HCT116 (cell line): ENCODE data around the gene SPTB. TPM values are rescaled to one million over a fixed set of nuclear protein-coding genes. Genes with fewer than 3 reads are reported as not detected.

Experiments
- ATAC-seq: fragments of 200-7000 bp; cut with Tn5 transposase; 2 replicates; pipeline ENCODE4 v1.9.1; 2020; ENCODE audit warnings: mild to moderate bottlenecking, moderate library complexity
- BruUV-seq: library from RNA; stranded (reverse); fragments of 400-500 nt; replicated peaks from 2 replicates; lab custom pipeline; 2021; lab: Mats Ljungman, UMichigan
- CTCF ChIA-PET: fragments of 300-600 bp; sonication (Branson Sonifier 250); formaldehyde crosslinking; loops from one replicate; lab custom pipeline; 2021; ENCODE audit warnings: antibody characterized with exemption; lab: Charles Lee
- POLR2A ChIA-PET: fragments of 300-600, 350-600 bp; sonication (Branson Sonifier 250); formaldehyde crosslinking; loops from one replicate; lab custom pipeline; 2021; ENCODE audit warnings: antibody characterized with exemption; lab: Charles Lee
- RAD21 ChIA-PET, 2 experiments: fragments of 300-600 bp; sonication (Branson Sonifier 250); formaldehyde crosslinking; loops; one replicate each; lab custom pipeline; 2023; ENCODE audit warnings: low total read pairs in 2 of 2; ENCODE audit not compliant: uncharacterized antibody in 2 of 2, unreplicated experiment in 2 of 2, low non-redundant PET in 1 of 2; lab: Charles Lee
- DNase-seq: peaks from one replicate; pipeline ENCODE4 v3.0.0-alpha.2; 2010; ENCODE audit warnings: low read depth, low spot score
- H2AFZ ChIP-seq: fragments of 200-600 bp; shearing (Covaris generic), sonication (generic); 2 replicates; pipeline ENCODE4 v1.6.1; 2017; ENCODE audit warnings: low read depth, mixed run types, mixed read lengths, antibody characterized with exemption, low read length; ENCODE audit not compliant: poor library complexity, severe bottlenecking
- H3K27ac ChIP-seq: 2 replicates; pipeline ENCODE4 v1.5.1; 2012; ENCODE audit warnings: low read depth, low read length
- H3K27me3 ChIP-seq: fragments of 200-600 bp; sonication (generic); 2 replicates; pipeline ENCODE4 v1.6.1; 2016; ENCODE audit warnings: mixed run types, low read length, mixed read lengths; ENCODE audit not compliant: insufficient read depth
- H3K36me3 ChIP-seq, 2 experiments: fragments of 200-500 bp in 1 of 2; fragments of 200-600 bp in 1 of 2; sonication (Bioruptor generic) in 1 of 2; sonication (generic) in 1 of 2; 2 replicates each; pipeline versions ENCODE4 v1.5.1 to v1.6.1; 2014 to 2016; ENCODE audit warnings: low read length in 2 of 2, inconsistent platforms in 1 of 2, mixed read lengths in 1 of 2, mixed run types in 1 of 2; ENCODE audit not compliant: insufficient read depth in 2 of 2, control insufficient read depth in 1 of 2
- H3K4me1 ChIP-seq, 2 experiments: fragments of 200-600 bp in 1 of 2; sonication (generic) in 1 of 2; 2 replicates each; pipeline versions ENCODE4 v1.5.1 to v1.6.1; 2012 to 2017; ENCODE audit warnings: low read length in 2 of 2, inconsistent platforms in 1 of 2, mild to moderate bottlenecking in 1 of 2, mixed read lengths in 1 of 2, mixed run types in 1 of 2, moderate library complexity in 1 of 2; ENCODE audit not compliant: insufficient read depth in 2 of 2, control insufficient read depth in 1 of 2
- H3K4me2 ChIP-seq: fragments of 200-600 bp; sonication (generic); 2 replicates; pipeline ENCODE4 v1.6.1; 2017; ENCODE audit warnings: mixed run types, low read length, mixed read lengths
- H3K4me3 ChIP-seq, 2 experiments: fragments of 200-600 bp in 1 of 2; sonication (generic) in 1 of 2; replicated peaks in 1 of 2; 2 replicates each; pipeline ENCODE4 v1.5.1; 2011 to 2016; ENCODE audit warnings: low read length in 2 of 2, control low read depth in 1 of 2, low read depth in 1 of 2, mild to moderate bottlenecking in 1 of 2, mixed read lengths in 1 of 2, mixed run types in 1 of 2
- H3K79me2 ChIP-seq: fragments of 200-600 bp; sonication (generic); 2 replicates; pipeline ENCODE4 v1.6.1; 2017; ENCODE audit warnings: mild to moderate bottlenecking, mixed run types, low read length, moderate library complexity, mixed read lengths; ENCODE audit not compliant: insufficient read depth
- H3K9ac ChIP-seq: fragments of 200-600 bp; sonication (generic); 2 replicates; pipeline ENCODE4 v1.6.1; 2016; ENCODE audit warnings: low read length, mixed read lengths
- H3K9me2 ChIP-seq: fragments of 200-600 bp; sonication (generic), shearing (Covaris generic); 2 replicates; pipeline ENCODE4 v1.6.1; 2017; ENCODE audit warnings: mixed run types, mild to moderate bottlenecking, moderate library complexity; ENCODE audit not compliant: insufficient read depth
- H3K9me3 ChIP-seq, 2 experiments: fragments of 200-500 bp in 1 of 2; fragments of 200-600 bp in 1 of 2; sonication (Bioruptor generic) in 1 of 2; sonication (generic) in 1 of 2; 2 replicates each; pipeline ENCODE4 v1.6.1; 2014 to 2017; ENCODE audit warnings: low read length in 2 of 2, mixed read lengths in 2 of 2, inconsistent platforms in 1 of 2, low read depth in 1 of 2, mild to moderate bottlenecking in 1 of 2, mixed run types in 1 of 2, moderate library complexity in 1 of 2; ENCODE audit not compliant: control insufficient read depth in 1 of 2, insufficient read depth in 1 of 2
- H4K20me1 ChIP-seq: fragments of 200-600 bp; sonication (generic), shearing (Covaris generic); 2 replicates; pipeline ENCODE4 v1.6.1; 2017; ENCODE audit warnings: mixed run types, mild to moderate bottlenecking, moderate library complexity; ENCODE audit not compliant: insufficient read depth
- EGR1 ChIP-seq: IDR thresholded peaks from 2 replicates; pipeline ENCODE4 v1.6.1; 2012; ENCODE audit warnings: low read depth
- EZH2phosphoT487 ChIP-seq: fragments of 200-600 bp; IDR thresholded peaks from 2 replicates; pipeline ENCODE4 v1.6.1; 2018; ENCODE audit warnings: antibody characterized with exemption, borderline replicate concordance
- FOSL1 ChIP-seq: IDR thresholded peaks from 2 replicates; pipeline ENCODE4 v1.6.1; 2012; ENCODE audit warnings: low read depth
- JUND ChIP-seq: IDR thresholded peaks from 2 replicates; pipeline ENCODE4 v1.6.1; 2012
- RAD21 ChIP-seq: IDR thresholded peaks from 2 replicates; pipeline ENCODE4 v1.6.1; 2012; ENCODE audit warnings: low read depth, mild to moderate bottlenecking
- SIN3A ChIP-seq: IDR thresholded peaks from 2 replicates; pipeline ENCODE4 v1.6.1; 2012; ENCODE audit warnings: low read depth
- YY1 ChIP-seq: IDR thresholded peaks from 2 replicates; pipeline ENCODE4 v1.6.1; 2011; ENCODE audit warnings: low read length, low read depth, moderate library complexity, mild to moderate bottlenecking; ENCODE audit not compliant: insufficient replicate concordance; ENCODE audit errors: extremely low read depth
- intact Hi-C: fragments of 100-400 bp; cut with micrococcal nuclease; formaldehyde crosslinking; loops from 2 replicates; pipeline ENCODE4 v1.10.0; 2022
- total RNA-seq: library from RNA; stranded (reverse); gene quantifications from one replicate; pipeline ENCODE4 v1.2.1, GENCODE V29; 2021; ENCODE audit not compliant: unreplicated experiment
- TF ChIP-seq, protein P1 (sequence below): IDR thresholded peaks from 2 replicates; pipeline ENCODE4 v1.6.1; 2012; ENCODE audit warnings: low read depth
- TF ChIP-seq, protein P2 (sequence below): IDR thresholded peaks from 2 replicates; pipeline ENCODE4 v1.6.1; 2012
- TF ChIP-seq, protein P3 (sequence below), 3 experiments: fragments of 200-600 bp in 1 of 3; sonication (generic) in 1 of 3; IDR thresholded peaks in 2 of 3; conservative IDR thresholded peaks in 1 of 3; 2 replicates each; pipeline ENCODE4 v1.5.1; 2012 to 2017; ENCODE audit warnings: low read depth in 2 of 3, low read length in 2 of 3, antibody characterized with exemption in 1 of 3, borderline replicate concordance in 1 of 3, control low read depth in 1 of 3, mild to moderate bottlenecking in 1 of 3, mixed read lengths in 1 of 3, mixed run types in 1 of 3, moderate library complexity in 1 of 3; ENCODE audit not compliant: insufficient read depth in 1 of 3
- TF ChIP-seq, protein P4 (sequence below): IDR thresholded peaks from 2 replicates; pipeline ENCODE4 v1.6.1; 2011; ENCODE audit warnings: mild to moderate bottlenecking, low read length, moderate library complexity; ENCODE audit not compliant: insufficient replicate concordance; ENCODE audit errors: extremely low read depth

Gene SPTB
- total RNA-seq, 1 experiment from 2014 or later, result 4.2 TPM

DNA sequence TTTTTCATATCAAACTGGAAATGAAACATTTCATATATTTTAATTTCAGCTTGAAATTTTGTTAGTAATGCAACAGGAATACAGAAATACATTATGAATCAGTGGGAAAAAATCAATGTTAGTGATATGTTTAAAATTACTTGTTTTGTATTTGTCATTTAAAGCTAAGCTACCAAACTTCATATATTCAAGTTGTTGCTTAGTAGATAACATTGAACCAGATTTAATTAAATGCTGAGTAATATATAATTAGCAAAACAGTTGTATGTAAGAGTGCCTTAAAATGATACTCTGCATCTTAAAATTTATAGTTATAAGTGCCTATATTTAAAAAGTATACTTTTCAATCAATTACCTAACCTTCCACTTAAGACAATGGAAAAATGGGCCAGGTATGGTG is 39.5 kb upstream of the SPTB start:
- intact Hi-C loops, result no loop called here
- peaks cover 0 to 9% of the 10 kb centered on the region in 2 experiments; a peak in 2 of 4 replicates for H3K36me3 ChIP-seq
- H3K9ac ChIP-seq, result no peak overlapping the region
- H3K9me2 ChIP-seq, result no peaks in the 10 kb centered on the region
- no peaks in the 10 kb centered on the region for H3K9me3 ChIP-seq
- DNase-seq (no peak), ATAC-seq (no peak)
- H3K27ac ChIP-seq, result no peak overlapping the region
- H3K4me3 ChIP-seq, result no peak overlapping the region
- H3K4me1 ChIP-seq, result peaks cover 6 to 10% of the 10 kb centered on the region in 2 experiments; a peak in 3 of 4 replicates
- TF ChIP-seq EGR1, result no peak
- no peak for TF ChIP-seq RAD21
- TF ChIP-seq, protein P1, sequence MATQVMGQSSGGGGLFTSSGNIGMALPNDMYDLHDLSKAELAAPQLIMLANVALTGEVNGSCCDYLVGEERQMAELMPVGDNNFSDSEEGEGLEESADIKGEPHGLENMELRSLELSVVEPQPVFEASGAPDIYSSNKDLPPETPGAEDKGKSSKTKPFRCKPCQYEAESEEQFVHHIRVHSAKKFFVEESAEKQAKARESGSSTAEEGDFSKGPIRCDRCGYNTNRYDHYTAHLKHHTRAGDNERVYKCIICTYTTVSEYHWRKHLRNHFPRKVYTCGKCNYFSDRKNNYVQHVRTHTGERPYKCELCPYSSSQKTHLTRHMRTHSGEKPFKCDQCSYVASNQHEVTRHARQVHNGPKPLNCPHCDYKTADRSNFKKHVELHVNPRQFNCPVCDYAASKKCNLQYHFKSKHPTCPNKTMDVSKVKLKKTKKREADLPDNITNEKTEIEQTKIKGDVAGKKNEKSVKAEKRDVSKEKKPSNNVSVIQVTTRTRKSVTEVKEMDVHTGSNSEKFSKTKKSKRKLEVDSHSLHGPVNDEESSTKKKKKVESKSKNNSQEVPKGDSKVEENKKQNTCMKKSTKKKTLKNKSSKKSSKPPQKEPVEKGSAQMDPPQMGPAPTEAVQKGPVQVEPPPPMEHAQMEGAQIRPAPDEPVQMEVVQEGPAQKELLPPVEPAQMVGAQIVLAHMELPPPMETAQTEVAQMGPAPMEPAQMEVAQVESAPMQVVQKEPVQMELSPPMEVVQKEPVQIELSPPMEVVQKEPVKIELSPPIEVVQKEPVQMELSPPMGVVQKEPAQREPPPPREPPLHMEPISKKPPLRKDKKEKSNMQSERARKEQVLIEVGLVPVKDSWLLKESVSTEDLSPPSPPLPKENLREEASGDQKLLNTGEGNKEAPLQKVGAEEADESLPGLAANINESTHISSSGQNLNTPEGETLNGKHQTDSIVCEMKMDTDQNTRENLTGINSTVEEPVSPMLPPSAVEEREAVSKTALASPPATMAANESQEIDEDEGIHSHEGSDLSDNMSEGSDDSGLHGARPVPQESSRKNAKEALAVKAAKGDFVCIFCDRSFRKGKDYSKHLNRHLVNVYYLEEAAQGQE, result no peak
- TF ChIP-seq, protein P2, sequence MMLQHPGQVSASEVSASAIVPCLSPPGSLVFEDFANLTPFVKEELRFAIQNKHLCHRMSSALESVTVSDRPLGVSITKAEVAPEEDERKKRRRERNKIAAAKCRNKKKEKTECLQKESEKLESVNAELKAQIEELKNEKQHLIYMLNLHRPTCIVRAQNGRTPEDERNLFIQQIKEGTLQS, result no peak
- TF ChIP-seq FOSL1, result no peak
- TF ChIP-seq EZH2phosphoT487, result no peak
- TF ChIP-seq YY1, result no peak
- TF ChIP-seq JUND, result no peak
- TF ChIP-seq, protein P3, sequence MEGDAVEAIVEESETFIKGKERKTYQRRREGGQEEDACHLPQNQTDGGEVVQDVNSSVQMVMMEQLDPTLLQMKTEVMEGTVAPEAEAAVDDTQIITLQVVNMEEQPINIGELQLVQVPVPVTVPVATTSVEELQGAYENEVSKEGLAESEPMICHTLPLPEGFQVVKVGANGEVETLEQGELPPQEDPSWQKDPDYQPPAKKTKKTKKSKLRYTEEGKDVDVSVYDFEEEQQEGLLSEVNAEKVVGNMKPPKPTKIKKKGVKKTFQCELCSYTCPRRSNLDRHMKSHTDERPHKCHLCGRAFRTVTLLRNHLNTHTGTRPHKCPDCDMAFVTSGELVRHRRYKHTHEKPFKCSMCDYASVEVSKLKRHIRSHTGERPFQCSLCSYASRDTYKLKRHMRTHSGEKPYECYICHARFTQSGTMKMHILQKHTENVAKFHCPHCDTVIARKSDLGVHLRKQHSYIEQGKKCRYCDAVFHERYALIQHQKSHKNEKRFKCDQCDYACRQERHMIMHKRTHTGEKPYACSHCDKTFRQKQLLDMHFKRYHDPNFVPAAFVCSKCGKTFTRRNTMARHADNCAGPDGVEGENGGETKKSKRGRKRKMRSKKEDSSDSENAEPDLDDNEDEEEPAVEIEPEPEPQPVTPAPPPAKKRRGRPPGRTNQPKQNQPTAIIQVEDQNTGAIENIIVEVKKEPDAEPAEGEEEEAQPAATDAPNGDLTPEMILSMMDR (IDR thresholded peaks at IDR 0.05 in 2 of 3, conservative IDR thresholded peaks at IDR 0.05 in 1 of 3; ENCODE audit: borderline replicate concordance in 1 of 3, insufficient read depth in 1 of 3, low read depth in 2 of 3, low read length in 2 of 3), result no peak
- TF ChIP-seq, protein P4, sequence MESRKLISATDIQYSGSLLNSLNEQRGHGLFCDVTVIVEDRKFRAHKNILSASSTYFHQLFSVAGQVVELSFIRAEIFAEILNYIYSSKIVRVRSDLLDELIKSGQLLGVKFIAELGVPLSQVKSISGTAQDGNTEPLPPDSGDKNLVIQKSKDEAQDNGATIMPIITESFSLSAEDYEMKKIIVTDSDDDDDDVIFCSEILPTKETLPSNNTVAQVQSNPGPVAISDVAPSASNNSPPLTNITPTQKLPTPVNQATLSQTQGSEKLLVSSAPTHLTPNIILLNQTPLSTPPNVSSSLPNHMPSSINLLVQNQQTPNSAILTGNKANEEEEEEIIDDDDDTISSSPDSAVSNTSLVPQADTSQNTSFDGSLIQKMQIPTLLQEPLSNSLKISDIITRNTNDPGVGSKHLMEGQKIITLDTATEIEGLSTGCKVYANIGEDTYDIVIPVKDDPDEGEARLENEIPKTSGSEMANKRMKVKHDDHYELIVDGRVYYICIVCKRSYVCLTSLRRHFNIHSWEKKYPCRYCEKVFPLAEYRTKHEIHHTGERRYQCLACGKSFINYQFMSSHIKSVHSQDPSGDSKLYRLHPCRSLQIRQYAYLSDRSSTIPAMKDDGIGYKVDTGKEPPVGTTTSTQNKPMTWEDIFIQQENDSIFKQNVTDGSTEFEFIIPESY, result no peak
- TF ChIP-seq SIN3A, result no peak
- RAD21 ChIA-PET, result no interaction called here
- H3K4me2 ChIP-seq, result no peak overlapping the region
- no peaks in the 10 kb centered on the region for H4K20me1 ChIP-seq
- no peaks in the 10 kb centered on the region for H3K27me3 ChIP-seq
- BruUV-seq, result no TSS peak
- POLR2A ChIA-PET, result no interaction called here
- H3K79me2 ChIP-seq, result peaks cover 95% of the 10 kb centered on the region
- CTCF ChIA-PET, result no interaction called here
- no peak overlapping the region for H2AFZ ChIP-seq
